Natural killer cell (primary cell): ENCODE results near the gene FSTL4. TPM values are rescaled to one million over a fixed set of nuclear protein-coding genes. Genes with fewer than 3 reads are reported as not detected.

Experiments
- ATAC-seq, 3 donors: fragments of 150-1000 bp in 2 of 3; fragments of 200-7000 bp in 1 of 3; cut with Tn5 transposase; 1 replicate in 1 of 3; 2 replicates in 2 of 3; pipeline ENCODE4 v1.10.0; 2021; ENCODE audit warnings: mild to moderate bottlenecking in 2 of 3, moderate library complexity in 2 of 3
- DNase-seq, 2 donors: peaks; one replicate each; pipeline versions ENCODE4 v3.0.0 to v3.0.0-alpha.2; 2013 to 2021; ENCODE audit warnings: mixed read lengths in 1 of 2
- H3K27ac ChIP-seq: one replicate; pipeline ENCODE4 v1.5.1; 2013; ENCODE audit warnings: mild to moderate bottlenecking, low read length
- H3K27me3 ChIP-seq: one replicate; pipeline ENCODE4 v1.6.1; 2013; ENCODE audit warnings: low read length; ENCODE audit not compliant: control insufficient read depth, insufficient read depth
- H3K36me3 ChIP-seq: one replicate; pipeline ENCODE4 v1.6.1; 2013; ENCODE audit warnings: low read length; ENCODE audit not compliant: control insufficient read depth, insufficient read depth
- H3K4me1 ChIP-seq: one replicate; pipeline ENCODE4 v1.6.1; 2013; ENCODE audit warnings: low read length; ENCODE audit not compliant: control insufficient read depth, insufficient read depth
- H3K4me3 ChIP-seq: one replicate; pipeline ENCODE4 v1.5.1; 2013; ENCODE audit warnings: low read length
- H3K9me3 ChIP-seq: one replicate; pipeline ENCODE4 v1.6.1; 2013; ENCODE audit warnings: low read length; ENCODE audit not compliant: control insufficient read depth, insufficient read depth
- H3K27ac Mint-ChIP-seq, 2 donors: one replicate each; pipeline ENCODE4 v1.8.0; 2022; ENCODE audit warnings: mild to moderate bottlenecking in 2 of 2, mixed read lengths in 2 of 2, moderate library complexity in 1 of 2
- H3K27me3 Mint-ChIP-seq, 2 donors: one replicate each; pipeline ENCODE4 v1.8.0; 2022; ENCODE audit warnings: low read depth in 2 of 2, mixed read lengths in 2 of 2
- H3K36me3 Mint-ChIP-seq: one replicate; pipeline ENCODE4 v1.8.0; 2022; ENCODE audit warnings: mixed read lengths
- H3K4me1 Mint-ChIP-seq, 2 donors: one replicate each; pipeline ENCODE4 v1.8.0; 2022; ENCODE audit warnings: mixed read lengths in 2 of 2
- H3K4me3 Mint-ChIP-seq: one replicate; pipeline ENCODE4 v1.8.0; 2022; ENCODE audit warnings: mild to moderate bottlenecking, moderate library complexity, mixed read lengths
- H3K9me3 Mint-ChIP-seq, 2 donors: one replicate each; pipeline ENCODE4 v1.8.0; 2022; ENCODE audit warnings: mixed read lengths in 2 of 2
- CTCF ChIP-seq: fragments of 200-600 bp; IDR thresholded peaks from one replicate; pipeline ENCODE4 v1.8.0; 2022; ENCODE audit warnings: antibody characterized with exemption
- WGBS: methylation state at CpG from one replicate; pipeline ENCODE4 v1.1.7; 2013; ENCODE audit warnings: missing lambda C conversion rate; ENCODE audit not compliant: insufficient coverage; 5-methylcytosine and 5-hydroxymethylcytosine counted together
- intact Hi-C: fragments of 100-400 bp; cut with micrococcal nuclease; formaldehyde crosslinking; loops from one replicate; pipeline ENCODE4 v1.14.2; 2022
- total RNA-seq, 4 donors: library from RNA; stranded (reverse); fragments of 120-200 nt in 1 of 4; gene quantifications; one replicate each; pipeline versions ENCODE4 v1.2.3 to v1.2.4, GENCODE V29; 2013 to 2022

Gene FSTL4
- total RNA-seq, 3 donors from 2014 or later (not counting 1 experiment from before 2014, with no cell fraction given): 0.11 to 0.75 (median 0.55) TPM

GRCh38 chr5:133309984-133310621 lies 302.2 kb downstream of the FSTL4 start:
- H3K4me3 Mint-ChIP-seq: no peak overlapping the region
- TF ChIP-seq CTCF: no peak
- no peaks in the 10 kb centered on the region for H3K9me3 Mint-ChIP-seq
- H3K27ac ChIP-seq: no peak overlapping the region
- no peak overlapping the region for H3K27ac Mint-ChIP-seq
- H3K27me3 Mint-ChIP-seq: peaks cover 0 to 8% of the 10 kb centered on the region in 2 donors
- H3K4me1 ChIP-seq: no peaks in the 10 kb centered on the region
- intact Hi-C loops: no loop called here
- H3K27me3 ChIP-seq: no peaks in the 10 kb centered on the region
- no peaks in the 10 kb centered on the region for H3K4me1 Mint-ChIP-seq
- no peak overlapping the region for H3K4me3 ChIP-seq
- no peaks in the 10 kb centered on the region for H3K36me3 ChIP-seq
- ATAC-seq (no peak), DNase-seq (no peak)
- 83% methylated on average over 5 of the region's 7 CpGs for WGBS
- no peaks in the 10 kb centered on the region for H3K9me3 ChIP-seq
- H3K36me3 Mint-ChIP-seq: no peaks in the 10 kb centered on the region

GRCh38 chr5:133309166-133309795 lies 303.1 kb downstream of the FSTL4 start:
- Histone ChIP-seq H3K4me1 (no peaks in the 10 kb centered on the region), H3K9me3 (no peaks in the 10 kb centered on the region), H3K36me3 (no peaks in the 10 kb centered on the region), H3K27me3 (no peaks in the 10 kb centered on the region), H3K4me3 (no peak overlapping the region), H3K27ac (no peak overlapping the region)
- DNase-seq: no peak
- Mint-ChIP-seq H3K27ac (no peak overlapping the region), H3K36me3 (no peaks in the 10 kb centered on the region), H3K4me3 (no peak overlapping the region), H3K27me3 (peaks cover 0 to 8% of the 10 kb centered on the region in 2 donors), H3K9me3 (no peaks in the 10 kb centered on the region), H3K4me1 (no peaks in the 10 kb centered on the region)
- TF ChIP-seq CTCF: no peak
- WGBS: 20% methylated on average over 6 of the region's 6 CpGs
- ATAC-seq: no peak
- intact Hi-C loops: no loop called here

GRCh38 chr5:133307275-133307674 lies 305.1 kb downstream of the FSTL4 start:
- intact Hi-C loops: no loop called here
- TF ChIP-seq CTCF: no peak
- Mint-ChIP-seq H3K36me3 (no peaks in the 10 kb centered on the region), H3K27me3 (peaks cover 0 to 3% of the 10 kb centered on the region in 2 donors), H3K27ac (no peak overlapping the region), H3K9me3 (no peaks in the 10 kb centered on the region), H3K4me1 (no peaks in the 10 kb centered on the region), H3K4me3 (no peak overlapping the region)
- H3K27ac ChIP-seq: no peak overlapping the region
- H3K4me1 ChIP-seq: no peaks in the 10 kb centered on the region
- WGBS: 81% methylated on average over 6 of the region's 6 CpGs
- no peaks in the 10 kb centered on the region for H3K9me3 ChIP-seq
- H3K36me3 ChIP-seq: no peaks in the 10 kb centered on the region
- H3K4me3 ChIP-seq: no peak overlapping the region
- DNase-seq (no peak), ATAC-seq (no peak)
- no peaks in the 10 kb centered on the region for H3K27me3 ChIP-seq
